ENCODE results near the gene RPS6KA5.

GRCh38 chr14:90981636-90982035 lies 78.8 kb downstream of the RPS6KA5 start:
- TF ChIP-seq, protein P1, sequence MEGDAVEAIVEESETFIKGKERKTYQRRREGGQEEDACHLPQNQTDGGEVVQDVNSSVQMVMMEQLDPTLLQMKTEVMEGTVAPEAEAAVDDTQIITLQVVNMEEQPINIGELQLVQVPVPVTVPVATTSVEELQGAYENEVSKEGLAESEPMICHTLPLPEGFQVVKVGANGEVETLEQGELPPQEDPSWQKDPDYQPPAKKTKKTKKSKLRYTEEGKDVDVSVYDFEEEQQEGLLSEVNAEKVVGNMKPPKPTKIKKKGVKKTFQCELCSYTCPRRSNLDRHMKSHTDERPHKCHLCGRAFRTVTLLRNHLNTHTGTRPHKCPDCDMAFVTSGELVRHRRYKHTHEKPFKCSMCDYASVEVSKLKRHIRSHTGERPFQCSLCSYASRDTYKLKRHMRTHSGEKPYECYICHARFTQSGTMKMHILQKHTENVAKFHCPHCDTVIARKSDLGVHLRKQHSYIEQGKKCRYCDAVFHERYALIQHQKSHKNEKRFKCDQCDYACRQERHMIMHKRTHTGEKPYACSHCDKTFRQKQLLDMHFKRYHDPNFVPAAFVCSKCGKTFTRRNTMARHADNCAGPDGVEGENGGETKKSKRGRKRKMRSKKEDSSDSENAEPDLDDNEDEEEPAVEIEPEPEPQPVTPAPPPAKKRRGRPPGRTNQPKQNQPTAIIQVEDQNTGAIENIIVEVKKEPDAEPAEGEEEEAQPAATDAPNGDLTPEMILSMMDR (conservative IDR thresholded peaks at IDR 0.05 in 1 of 2, IDR thresholded peaks at IDR 0.05 in 1 of 2; ENCODE audit: low read depth in 1 of 2, low read length in 2 of 2): no peak
- TF ChIP-seq EZH2 (IDR thresholded peaks at IDR 0.05; ENCODE audit: low read length, missing control alignments): no peak
